Naive thymus-derived CD4-positive, alpha-beta T cell (primary cell): ENCODE results near the gene RPL36A. TPM values are rescaled to one million over a fixed set of nuclear protein-coding genes. Genes with fewer than 3 reads are reported as not detected.

ENCODE experiments used
- ATAC-seq: fragments of 150-1000 bp; cut with Tn5 transposase; 2 replicates; pipeline ENCODE4 v1.10.0; 2021; ENCODE audit warnings: mild to moderate bottlenecking, moderate library complexity
- CTCF ChIA-PET: fragments of 350-600 bp; sonication (Branson Sonifier 250); formaldehyde crosslinking; loops from one replicate; lab custom pipeline; 2021; ENCODE audit warnings: antibody characterized with exemption; lab: Charles Lee
- POLR2A ChIA-PET: fragments of 350-600 bp; sonication (Branson Sonifier 250); formaldehyde crosslinking; loops from one replicate; lab custom pipeline; 2021; ENCODE audit warnings: antibody characterized with exemption, inconsistent platforms; lab: Charles Lee
- DNase-seq, 9 donors: peaks; one replicate each; pipeline versions ENCODE4 v3.0.0 to v3.0.0-alpha.2; 2020 to 2022; ENCODE audit warnings: mixed read lengths in 1 of 9
- H3K27ac ChIP-seq: one replicate; pipeline ENCODE4 v1.7.0; 2013; ENCODE audit warnings: mild to moderate bottlenecking, low read depth, low read length, moderate library complexity
- H3K27me3 ChIP-seq, 2 donors: one replicate each; pipeline ENCODE4 v1.7.0; 2013; ENCODE audit warnings: low read length in 2 of 2, mild to moderate bottlenecking in 2 of 2, moderate library complexity in 2 of 2; ENCODE audit not compliant: control insufficient read depth in 2 of 2, insufficient read depth in 2 of 2
- H3K36me3 ChIP-seq, 3 experiments: 1 replicate in 2 of 3; 2 replicates in 1 of 3; pipeline ENCODE4 v1.7.0; 2013; ENCODE audit warnings: low read length in 3 of 3, mild to moderate bottlenecking in 3 of 3, moderate library complexity in 1 of 3; ENCODE audit not compliant: insufficient read depth in 3 of 3, control insufficient read depth in 2 of 3
- H3K4me1 ChIP-seq, 2 donors: one replicate each; pipeline ENCODE4 v1.7.0; 2013; ENCODE audit warnings: low read length in 2 of 2, mild to moderate bottlenecking in 2 of 2, moderate library complexity in 1 of 2; ENCODE audit not compliant: control insufficient read depth in 2 of 2, insufficient read depth in 2 of 2
- H3K4me3 ChIP-seq: 2 replicates; pipeline ENCODE4 v1.7.0; 2013; ENCODE audit warnings: mild to moderate bottlenecking, low read length
- H3K9me3 ChIP-seq, 3 experiments: 1 replicate in 2 of 3; 2 replicates in 1 of 3; pipeline ENCODE4 v1.7.0; 2013; ENCODE audit warnings: low read length in 3 of 3; ENCODE audit not compliant: control insufficient read depth in 2 of 3
- H3K27ac Mint-ChIP-seq, 9 donors: one replicate each; pipeline ENCODE4 v1.8.0; 2020 to 2022; ENCODE audit warnings: mixed read lengths in 9 of 9, mild to moderate bottlenecking in 8 of 9, moderate library complexity in 5 of 9, inconsistent platforms in 2 of 9
- H3K27me3 Mint-ChIP-seq, 5 donors: one replicate each; pipeline ENCODE4 v1.8.0; 2021 to 2022; ENCODE audit warnings: mixed read lengths in 5 of 5, mild to moderate bottlenecking in 1 of 5
- H3K36me3 Mint-ChIP-seq, 5 donors: one replicate each; pipeline ENCODE4 v1.8.0; 2020 to 2022; ENCODE audit warnings: mixed read lengths in 5 of 5, mild to moderate bottlenecking in 3 of 5, inconsistent platforms in 1 of 5
- H3K4me1 Mint-ChIP-seq, 7 donors: one replicate each; pipeline ENCODE4 v1.8.0; 2020 to 2022; ENCODE audit warnings: mixed read lengths in 7 of 7, mild to moderate bottlenecking in 3 of 7, inconsistent platforms in 1 of 7
- H3K4me3 Mint-ChIP-seq, 10 donors: one replicate each; pipeline ENCODE4 v1.8.0; 2020 to 2022; ENCODE audit warnings: mild to moderate bottlenecking in 10 of 10, mixed read lengths in 10 of 10, moderate library complexity in 6 of 10, inconsistent platforms in 2 of 10
- H3K9me3 Mint-ChIP-seq, 11 donors: one replicate each; pipeline ENCODE4 v1.8.0; 2020 to 2022; ENCODE audit warnings: mixed read lengths in 11 of 11, mild to moderate bottlenecking in 4 of 11, inconsistent platforms in 1 of 11, moderate library complexity in 1 of 11
- intact Hi-C, 2 donors: fragments of 100-400 bp; cut with micrococcal nuclease; formaldehyde crosslinking; loops; one replicate each; pipeline ENCODE4 v1.15.1; 2023
- polyA plus RNA-seq, 2 donors: library from polyadenylated mRNA; unstranded; fragments of 300-500 nt; fragmentation: Illumina TruSeq; gene quantifications; one replicate each; pipeline ENCODE4 v1.2.3, GENCODE V29; 2021
- total RNA-seq, 6 experiments: library from RNA in 5 of 6; stranded (reverse) in 5 of 6; gene quantifications; 1 replicate in 5 of 6; 2 replicates in 1 of 6; pipeline ENCODE4 v1.2.3 and lab custom pipeline; 2021 to 2026

Gene RPL36A
- total and polyA plus RNA-seq, 7 experiments from 2014 or later: 113 to 2,919 (median 320) TPM

GRCh38 chrX:101359966-101360365, 30.8 kb upstream of the RPL36A start:
- POLR2A ChIA-PET: no interaction called here
- Mint-ChIP-seq H3K27me3 (peaks cover 0 to 3% (median 0%) of the 10 kb centered on the region in 5 donors), H3K4me3 (no peak overlapping the region), H3K27ac (no peak overlapping the region), H3K9me3 (peaks cover 0 to 3% (median 0%) of the 10 kb centered on the region in 11 donors), H3K4me1 (peaks cover 0 to 4% (median 0%) of the 10 kb centered on the region in 7 donors), H3K36me3 (no peaks in the 10 kb centered on the region)
- ATAC-seq (no peak), DNase-seq (no peak)
- H3K27ac ChIP-seq: no peak overlapping the region
- CTCF ChIA-PET: no interaction called here
- H3K27me3 ChIP-seq: no peaks in the 10 kb centered on the region
- H3K4me1 ChIP-seq: no peaks in the 10 kb centered on the region
- no peak overlapping the region for H3K4me3 ChIP-seq
- H3K9me3 ChIP-seq: no peaks in the 10 kb centered on the region
- intact Hi-C loops: no loop called here
- no peaks in the 10 kb centered on the region for H3K36me3 ChIP-seq

- Mint-ChIP-seq H3K4me3 (no peak overlapping the region), H3K4me1 (peaks cover 0 to 4% (median 0%) of the 10 kb centered on the region in 7 donors), H3K36me3 (no peaks in the 10 kb centered on the region), H3K9me3 (peaks cover 0 to 2% (median 0%) of the 10 kb centered on the region in 11 donors), H3K27ac (no peak overlapping the region), H3K27me3 (peaks cover 0 to 3% (median 0%) of the 10 kb centered on the region in 5 donors)
- ChIA-PET CTCF (no interaction called here), POLR2A (no interaction called here)
- intact Hi-C loops: no loop called here
- H3K36me3 ChIP-seq: no peaks in the 10 kb centered on the region
- no peaks in the 10 kb centered on the region for H3K9me3 ChIP-seq
- ATAC-seq (no peak), DNase-seq (no peak)
- H3K4me1 ChIP-seq: no peaks in the 10 kb centered on the region
- H3K27ac ChIP-seq: no peak overlapping the region
- no peak overlapping the region for H3K4me3 ChIP-seq
- H3K27me3 ChIP-seq: no peaks in the 10 kb centered on the region
Observed at GRCh38 chrX:101360390-101360789, 30.4 kb upstream of the RPL36A start.

GRCh38 chrX:101362116-101362515, 28.7 kb upstream of the RPL36A start:
- ChIA-PET POLR2A (no interaction called here), CTCF (no interaction called here)
- H3K9me3 Mint-ChIP-seq: peaks cover 0 to 2% (median 0%) of the 10 kb centered on the region in 11 donors
- no peaks in the 10 kb centered on the region for H3K27me3 ChIP-seq
- H3K9me3 ChIP-seq: no peaks in the 10 kb centered on the region
- H3K36me3 ChIP-seq: no peaks in the 10 kb centered on the region
- peaks cover 0 to 3% (median 0%) of the 10 kb centered on the region in 5 donors for H3K27me3 Mint-ChIP-seq
- DNase-seq (no peak), ATAC-seq (no peak)
- H3K36me3 Mint-ChIP-seq: no peaks in the 10 kb centered on the region
- intact Hi-C loops: no loop called here
- no peak overlapping the region for H3K27ac Mint-ChIP-seq
- H3K4me3 ChIP-seq: no peak overlapping the region
- H3K4me1 ChIP-seq: no peaks in the 10 kb centered on the region
- H3K4me3 Mint-ChIP-seq: no peak overlapping the region
- H3K4me1 Mint-ChIP-seq: peaks cover 0 to 4% (median 0%) of the 10 kb centered on the region in 7 donors
- H3K27ac ChIP-seq: no peak overlapping the region

GRCh38 chrX:101362757-101363156, 28.1 kb upstream of the RPL36A start:
- intact Hi-C loops: no loop called here
- Mint-ChIP-seq H3K36me3 (no peaks in the 10 kb centered on the region), H3K27ac (no peak overlapping the region), H3K27me3 (no peaks in the 10 kb centered on the region), H3K4me1 (peaks cover 0 to 4% (median 0%) of the 10 kb centered on the region in 7 donors), H3K9me3 (peaks cover 0 to 2% (median 0%) of the 10 kb centered on the region in 11 donors), H3K4me3 (no peak overlapping the region)
- ChIA-PET CTCF (no interaction called here), POLR2A (no interaction called here)
- DNase-seq: no peak
- no peaks in the 10 kb centered on the region for H3K27me3 ChIP-seq
- no peak overlapping the region for H3K4me3 ChIP-seq
- no peak overlapping the region for H3K27ac ChIP-seq
- no peak for ATAC-seq
- H3K36me3 ChIP-seq: no peaks in the 10 kb centered on the region
- no peaks in the 10 kb centered on the region for H3K4me1 ChIP-seq
- H3K9me3 ChIP-seq: no peaks in the 10 kb centered on the region

- no peaks in the 10 kb centered on the region for H3K9me3 ChIP-seq
- CTCF ChIA-PET: no interaction called here
- no peak overlapping the region for H3K4me3 ChIP-seq
- peaks cover 0 to 2% (median 0%) of the 10 kb centered on the region in 11 donors for H3K9me3 Mint-ChIP-seq
- no peaks in the 10 kb centered on the region for H3K27me3 ChIP-seq
- no peak overlapping the region for H3K27ac ChIP-seq
- H3K36me3 Mint-ChIP-seq: no peaks in the 10 kb centered on the region
- no peaks in the 10 kb centered on the region for H3K36me3 ChIP-seq
- H3K27ac Mint-ChIP-seq: no peak overlapping the region
- no peak for DNase-seq
- H3K4me3 Mint-ChIP-seq: no peak overlapping the region
- no peak for ATAC-seq
- intact Hi-C loops: no loop called here
- H3K27me3 Mint-ChIP-seq: no peaks in the 10 kb centered on the region
- POLR2A ChIA-PET: no interaction called here
- H3K4me1 Mint-ChIP-seq: no peaks in the 10 kb centered on the region
- no peaks in the 10 kb centered on the region for H3K4me1 ChIP-seq
Observed at GRCh38 chrX:101365301-101365795, 25.5 kb upstream of the RPL36A start.

- no peaks in the 10 kb centered on the region for H3K4me1 ChIP-seq
- H3K27ac ChIP-seq: no peak overlapping the region
- ATAC-seq (no peak), DNase-seq (no peak)
- no peaks in the 10 kb centered on the region for H3K36me3 Mint-ChIP-seq
- peaks cover 0 to 2% (median 0%) of the 10 kb centered on the region in 11 donors for H3K9me3 Mint-ChIP-seq
- peaks cover 0 to 3% (median 0%) of the 10 kb centered on the region in 5 donors for H3K27me3 Mint-ChIP-seq
- H3K4me1 Mint-ChIP-seq: peaks cover 0 to 4% (median 0%) of the 10 kb centered on the region in 7 donors
- no peak overlapping the region for H3K27ac Mint-ChIP-seq
- H3K4me3 Mint-ChIP-seq: no peak overlapping the region
- ChIA-PET POLR2A (no interaction called here), CTCF (no interaction called here)
- no peak overlapping the region for H3K4me3 ChIP-seq
- no peaks in the 10 kb centered on the region for H3K27me3 ChIP-seq
- intact Hi-C loops: no loop called here
- no peaks in the 10 kb centered on the region for H3K9me3 ChIP-seq
- no peaks in the 10 kb centered on the region for H3K36me3 ChIP-seq
Observed at GRCh38 chrX:101368800-101369199, 22.0 kb upstream of the RPL36A start.

GRCh38 chrX:101369687-101370086, 21.1 kb upstream of the RPL36A start:
- POLR2A ChIA-PET: no interaction called here
- Mint-ChIP-seq H3K4me3 (no peak overlapping the region), H3K36me3 (no peaks in the 10 kb centered on the region)

More at GRCh38 chrX:101369687-101370086, 21.1 kb upstream of the RPL36A start:
- CTCF ChIA-PET: no interaction called here
- Mint-ChIP-seq H3K4me1 (peaks cover 0 to 4% (median 0%) of the 10 kb centered on the region in 7 donors), H3K9me3 (peaks cover 0 to 2% (median 0%) of the 10 kb centered on the region in 11 donors), H3K27ac (no peak overlapping the region), H3K27me3 (peaks cover 0 to 9% (median 0%) of the 10 kb centered on the region in 5 donors)
- Histone ChIP-seq H3K4me3 (no peak overlapping the region), H3K27me3 (no peaks in the 10 kb centered on the region), H3K27ac (no peak overlapping the region), H3K36me3 (no peaks in the 10 kb centered on the region), H3K9me3 (no peaks in the 10 kb centered on the region), H3K4me1 (no peaks in the 10 kb centered on the region)
- intact Hi-C loops: no loop called here
- DNase-seq (no peak), ATAC-seq (no peak)
